GM12864 (cell line): Measurements from ENCODE around the gene NRXN2.

ENCODE experiments used
- DNase-seq: peaks from one replicate; pipeline ENCODE4 v3.0.0-alpha.2; 2011; ENCODE audit warnings: low read depth
- H3K4me3 ChIP-seq: 2 replicates; pipeline ENCODE4 v1.5.1; 2011; ENCODE audit warnings: mild to moderate bottlenecking, low read depth, low read length, control low read depth
- CTCF ChIP-seq: IDR thresholded peaks from 2 replicates; pipeline ENCODE4 v1.5.1; 2011; ENCODE audit warnings: low read depth, mild to moderate bottlenecking, moderate library complexity, low read length, control low read depth, inconsistent platforms; ENCODE audit errors: missing control alignments

The NRXN2 gene

DNA sequence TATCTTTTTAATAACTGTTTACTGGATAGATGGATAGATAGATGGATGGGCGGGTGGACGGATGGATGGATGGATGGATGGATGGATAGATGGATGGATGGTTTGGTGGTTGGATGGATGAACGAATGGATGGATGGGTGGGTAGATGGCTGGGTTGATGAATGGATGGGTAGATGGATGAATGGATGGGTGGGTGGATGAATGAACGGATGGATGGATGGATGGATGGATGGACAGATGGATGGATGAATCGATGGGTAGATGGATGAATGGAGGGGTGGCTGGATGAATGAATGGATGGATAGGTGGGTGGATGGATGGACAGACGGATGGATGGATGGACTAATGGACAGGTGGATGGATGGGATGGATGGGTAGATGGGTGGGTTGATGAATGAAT, 145.8 kb downstream of the NRXN2 start:
- H3K4me3 ChIP-seq = no peak overlapping the region
- TF ChIP-seq CTCF = no peak
- DNase-seq = no peak

DNA sequence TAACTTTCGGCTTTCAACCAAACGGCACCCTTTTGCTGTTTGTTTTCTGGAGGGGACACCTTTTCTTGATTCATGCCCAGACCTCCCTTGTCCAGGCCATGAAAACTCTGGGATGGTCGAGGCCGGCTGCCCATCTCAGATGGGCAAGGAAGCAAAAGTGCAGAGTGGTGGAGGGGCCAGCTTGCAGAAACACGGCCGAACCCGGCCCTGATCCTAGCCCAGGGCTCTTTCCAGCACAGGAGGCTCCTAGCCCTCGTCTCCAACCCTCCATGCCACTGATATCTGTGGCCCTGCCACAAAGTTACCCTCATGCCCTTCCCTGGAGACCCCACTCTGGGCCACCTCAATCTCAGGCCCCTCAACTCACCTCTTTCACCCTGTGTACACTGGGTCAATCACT, 150.9 kb downstream of the NRXN2 start:
- no peak overlapping the region for H3K4me3 ChIP-seq
- no peak for TF ChIP-seq CTCF

DNA sequence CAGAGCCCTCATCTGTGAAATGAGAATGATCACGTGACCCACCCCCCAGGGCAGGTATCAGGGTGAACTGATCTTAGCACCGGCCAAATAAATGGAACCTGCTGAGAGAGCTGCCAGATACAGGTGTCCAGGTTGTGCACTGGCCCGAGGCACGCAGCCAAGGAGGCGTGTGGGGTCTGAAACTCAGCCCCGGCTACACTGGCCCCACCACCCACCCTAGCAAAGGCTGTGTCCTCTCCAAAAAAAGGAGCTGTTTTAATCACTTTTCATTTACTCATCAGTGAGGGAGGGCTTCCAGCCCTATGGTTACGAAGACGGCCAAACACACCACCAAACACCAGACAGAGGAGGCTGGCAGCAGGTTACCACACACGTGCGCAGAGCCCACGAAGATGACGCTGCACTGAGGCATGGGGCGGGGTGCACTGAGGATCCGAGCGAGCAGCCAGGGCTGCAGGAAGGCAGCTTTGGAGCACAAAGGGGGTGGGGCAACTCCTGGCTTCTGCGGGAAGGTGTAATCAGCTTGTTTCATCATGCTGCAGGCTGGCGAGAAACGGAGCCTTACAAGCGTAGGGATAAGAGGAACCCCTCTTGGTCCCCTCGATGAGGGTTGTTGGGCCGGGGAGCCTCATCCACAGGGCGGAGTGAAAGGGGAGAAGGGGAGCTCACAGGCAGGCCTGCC, 151.4 kb downstream of the NRXN2 start:
- no peak overlapping the region for H3K4me3 ChIP-seq
- no peak for DNase-seq
- TF ChIP-seq CTCF = no peak

More for the DNA sequence above, 150.9 kb downstream of the NRXN2 start:
- DNase-seq = no peak

GRCh38 chr11:64571050-64571409, 152.0 kb downstream of the NRXN2 start:
- H3K4me3 ChIP-seq = no peak overlapping the region
- no peak for DNase-seq
- no peak for TF ChIP-seq CTCF

- no peak for TF ChIP-seq CTCF
- no peak overlapping the region for H3K4me3 ChIP-seq
These were observed 152.7 kb downstream of the NRXN2 start for GRCh38 chr11:64570341-64570740.

DNA sequence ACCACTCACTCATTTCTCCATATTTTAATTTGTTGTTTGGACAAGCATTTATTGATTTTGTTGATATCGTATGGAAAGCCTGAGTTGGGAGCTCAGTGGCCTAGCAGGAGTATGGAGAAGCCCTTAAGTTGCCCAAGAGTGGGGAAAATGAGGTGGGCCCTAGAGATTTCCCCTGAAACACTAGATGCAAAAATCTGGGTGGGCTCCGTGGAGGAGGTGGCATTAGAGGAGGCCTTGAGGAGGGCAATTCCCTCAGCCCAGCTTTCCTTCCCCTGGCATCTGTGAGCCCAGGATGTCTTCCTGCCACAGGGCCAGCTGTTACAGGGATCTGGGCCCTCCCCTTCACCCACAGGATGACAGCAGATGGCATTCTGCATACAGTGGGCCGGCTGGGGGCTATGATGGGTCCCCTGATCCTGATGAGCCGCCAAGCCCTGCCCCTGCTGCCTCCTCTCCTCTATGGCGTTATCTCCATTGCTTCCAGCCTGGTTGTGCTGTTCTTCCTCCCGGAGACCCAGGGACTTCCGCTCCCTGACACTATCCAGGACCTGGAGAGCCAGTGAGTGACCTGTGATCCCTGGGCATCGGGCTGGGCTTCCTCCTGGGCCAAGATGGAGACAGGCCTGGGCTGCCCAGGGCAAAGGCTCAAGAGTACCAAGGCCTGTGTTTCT, 153.6 kb downstream of the NRXN2 start:
- DNase-seq = no peak
- TF ChIP-seq CTCF = no peak
- H3K4me3 ChIP-seq = no peak overlapping the region

More at GRCh38 chr11:64570341-64570740, 152.7 kb downstream of the NRXN2 start:
- DNase-seq = no peak
